ENCODE measurements around the gene NAIF1.
A peak's percentile ranks its signal among the peaks of the same experiment; 100 is the strongest.
"Not testable (repeated sequence)": the region's sequence is repeated elsewhere in the genome, so short reads cannot be mapped to it uniquely, and the experiment has no call there.

NAIF1 gene

GRCh38 chr9:128066713-128067644 is at the start of gene NAIF1:
Gene NAIF1, minus strand, starts transcription at chr9:128067320. Its CDS starts 219 bp downstream, at chr9:128067101.
- H3K27me3 Mint-ChIP-seq: no peaks in the 10 kb centered on the region
- peaks cover 7% of the 10 kb centered on the region for H3K36me3 Mint-ChIP-seq (ENCODE audit: low read depth)
- no peaks in the 10 kb centered on the region for H3K9me3 Mint-ChIP-seq
- peaks cover 62% of the 10 kb centered on the region for H3K4me1 Mint-ChIP-seq
- ATAC-seq (peak; percentile 81), DNase-seq (peak; percentile 95)
- H3K4me3 Mint-ChIP-seq: peak within 1 kb of the TSS; percentile 90
- peak within 1 kb of the TSS; percentile 85 for H3K27ac Mint-ChIP-seq

GRCh38 chr9:128116104-128117083 is 49.3 kb upstream of the NAIF1 start:
- ATAC-seq (no peak), DNase-seq (no peak)
- Mint-ChIP-seq H3K4me1 (peaks cover 19% of the 10 kb centered on the region), H3K27ac (peak overlapping the region; percentile 51), H3K4me3 (no peak overlapping the region), H3K9me3 (no peaks in the 10 kb centered on the region), H3K27me3 (no peaks in the 10 kb centered on the region), H3K36me3 (ENCODE audit: low read depth) (peaks cover 6% of the 10 kb centered on the region)

- peaks cover 6% of the 10 kb centered on the region for H3K36me3 Mint-ChIP-seq (ENCODE audit: low read depth)
- ATAC-seq (peak; percentile 64), DNase-seq (peak; percentile 47)
- no peaks in the 10 kb centered on the region for H3K9me3 Mint-ChIP-seq
- peaks cover 19% of the 10 kb centered on the region for H3K4me1 Mint-ChIP-seq
- no peaks in the 10 kb centered on the region for H3K27me3 Mint-ChIP-seq
- peak overlapping the region; percentile 51 for H3K27ac Mint-ChIP-seq
- no peak overlapping the region for H3K4me3 Mint-ChIP-seq
Observed at GRCh38 chr9:128115187-128116103, 48.3 kb upstream of the NAIF1 start.

GRCh38 chr9:128114326-128115186 is 47.4 kb upstream of the NAIF1 start:
- Mint-ChIP-seq H3K9me3 (no peaks in the 10 kb centered on the region), H3K4me1 (peaks cover 19% of the 10 kb centered on the region), H3K36me3 (ENCODE audit: low read depth) (peaks cover 9% of the 10 kb centered on the region), H3K4me3 (no peak overlapping the region), H3K27ac (no peak overlapping the region), H3K27me3 (no peaks in the 10 kb centered on the region)
- DNase-seq: no peak
- no peak for ATAC-seq

GRCh38 chr9:128113526-128114325 is 46.6 kb upstream of the NAIF1 start:
- DNase-seq (no peak), ATAC-seq (no peak)
- no peaks in the 10 kb centered on the region for H3K27me3 Mint-ChIP-seq
- peaks cover 19% of the 10 kb centered on the region for H3K4me1 Mint-ChIP-seq
- no peak overlapping the region for H3K27ac Mint-ChIP-seq
- no peaks in the 10 kb centered on the region for H3K9me3 Mint-ChIP-seq
- no peak overlapping the region for H3K4me3 Mint-ChIP-seq
- H3K36me3 Mint-ChIP-seq (ENCODE audit: low read depth): peaks cover 10% of the 10 kb centered on the region

- H3K27me3 Mint-ChIP-seq, H3K9me3 Mint-ChIP-seq, H3K4me3 Mint-ChIP-seq, ATAC-seq, DNase-seq, H3K27ac Mint-ChIP-seq: not testable (repeated sequence)
- Mint-ChIP-seq H3K36me3 (ENCODE audit: low read depth) (peaks cover 19% of the 10 kb centered on the region), H3K4me1 (peaks cover 14% of the 10 kb centered on the region)
Observed at GRCh38 chr9:128111726-128112125, 44.6 kb upstream of the NAIF1 start.

GRCh38 chr9:128109050-128109709 is 42.1 kb upstream of the NAIF1 start:
- H3K4me3 Mint-ChIP-seq: no peak overlapping the region
- no peaks in the 10 kb centered on the region for H3K27me3 Mint-ChIP-seq
- ATAC-seq: no peak
- H3K27ac Mint-ChIP-seq: no peak overlapping the region
- no peak for DNase-seq
- H3K4me1 Mint-ChIP-seq: no peaks in the 10 kb centered on the region
- peaks cover 23% of the 10 kb centered on the region for H3K36me3 Mint-ChIP-seq (ENCODE audit: low read depth)
- no peaks in the 10 kb centered on the region for H3K9me3 Mint-ChIP-seq

GRCh38 chr9:128108269-128109049 is 41.3 kb upstream of the NAIF1 start:
- H3K4me3 Mint-ChIP-seq: no peak overlapping the region
- no peak for ATAC-seq
- peaks cover 24% of the 10 kb centered on the region for H3K36me3 Mint-ChIP-seq (ENCODE audit: low read depth)
- no peaks in the 10 kb centered on the region for H3K27me3 Mint-ChIP-seq
- H3K9me3 Mint-ChIP-seq: no peaks in the 10 kb centered on the region
- no peak for DNase-seq
- peaks cover 2% of the 10 kb centered on the region for H3K4me1 Mint-ChIP-seq
- H3K27ac Mint-ChIP-seq: no peak overlapping the region

GRCh38 chr9:128107468-128108268 is 40.5 kb upstream of the NAIF1 start:
- H3K27me3 Mint-ChIP-seq: no peaks in the 10 kb centered on the region
- no peaks in the 10 kb centered on the region for H3K9me3 Mint-ChIP-seq
- DNase-seq (no peak), ATAC-seq (no peak)
- H3K4me1 Mint-ChIP-seq: peaks cover 10% of the 10 kb centered on the region
- no peak overlapping the region for H3K4me3 Mint-ChIP-seq
- no peak overlapping the region for H3K27ac Mint-ChIP-seq
- H3K36me3 Mint-ChIP-seq (ENCODE audit: low read depth): peaks cover 25% of the 10 kb centered on the region

GRCh38 chr9:128106940-128107467 is 39.9 kb upstream of the NAIF1 start:
- ATAC-seq: no peak
- Mint-ChIP-seq H3K27me3 (no peaks in the 10 kb centered on the region), H3K4me3 (no peak overlapping the region), H3K27ac (no peak overlapping the region), H3K36me3 (ENCODE audit: low read depth) (peaks cover 31% of the 10 kb centered on the region), H3K4me1 (peaks cover 12% of the 10 kb centered on the region), H3K9me3 (no peaks in the 10 kb centered on the region)
- DNase-seq: no peak

Measured in activated naive CD8-positive, alpha-beta T cell treated with anti-CD3 and anti-CD28 coated beads, Interleukin-2, amount 50 U/mL, for 24 hours (primary cell).